Measurements from ENCODE around the gene INAFM2.

INAFM2 gene

DNA sequence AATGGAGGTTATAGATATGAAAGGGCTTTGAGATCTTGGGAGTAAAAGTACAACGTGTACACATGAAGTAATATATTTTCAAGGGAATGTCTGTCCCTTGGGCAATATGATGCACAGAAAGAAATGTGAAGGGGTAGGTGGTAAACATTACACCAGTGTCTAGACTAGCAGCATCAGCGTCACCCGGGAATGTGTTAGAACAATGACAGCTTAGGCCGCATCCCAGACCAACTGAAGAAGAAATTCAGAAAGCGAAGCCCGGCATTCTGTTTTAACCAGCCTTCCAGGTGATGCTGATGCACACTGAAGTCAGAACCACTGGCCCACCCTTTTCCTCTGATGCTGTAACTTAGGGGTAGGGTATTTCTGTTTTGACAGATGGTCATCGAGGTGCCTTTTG, 6.3 kb downstream of the INAFM2 start:
- no peak for DNase-seq (ENCODE audit: low spot score)

DNA sequence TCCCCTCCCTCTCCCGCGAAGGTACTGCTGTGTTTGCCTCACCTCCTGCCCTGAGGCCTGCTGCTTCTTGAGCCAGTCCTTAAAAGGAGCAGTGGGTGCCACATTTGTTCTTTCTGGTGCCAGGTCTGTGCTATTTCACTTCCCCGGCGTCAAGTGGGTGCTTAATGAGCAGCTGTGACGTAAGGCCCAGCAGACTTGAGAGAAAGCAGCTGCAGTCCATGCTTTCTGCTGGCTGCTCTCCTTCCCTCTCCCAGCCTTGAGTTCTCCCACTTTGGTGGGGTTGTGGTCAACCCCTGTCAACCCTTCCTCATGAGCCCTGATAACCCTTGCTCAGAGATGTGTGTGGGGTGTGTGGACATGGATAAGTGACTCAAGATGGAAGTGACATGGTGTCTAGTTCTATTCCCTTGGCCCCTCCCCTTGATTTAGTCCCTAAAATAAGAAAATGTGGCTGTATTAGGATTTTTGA, 6.9 kb downstream of the INAFM2 start:
- DNase-seq (ENCODE audit: low spot score) = no peak

DNA sequence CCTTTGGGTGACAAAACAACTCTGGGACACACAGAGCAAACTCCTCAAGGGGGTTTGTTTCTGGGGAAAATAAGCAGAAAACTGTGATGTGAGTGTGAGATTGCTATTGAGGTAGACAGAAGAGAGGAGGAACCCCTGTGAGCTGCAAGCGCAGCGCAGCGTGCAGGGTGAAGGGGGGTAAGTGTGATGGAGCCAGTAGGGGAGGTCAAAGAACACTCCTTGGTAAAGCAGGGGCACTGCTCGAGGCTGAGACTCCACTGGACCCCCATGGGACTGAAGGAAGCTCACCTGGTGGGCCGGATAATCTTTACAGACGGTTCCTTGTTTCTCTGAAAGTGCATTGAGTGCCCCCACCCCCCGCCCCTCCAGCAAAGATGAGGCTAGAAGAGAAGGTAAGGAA, 7.5 kb downstream of the INAFM2 start:
- no peak for DNase-seq (ENCODE audit: low spot score)

DNA sequence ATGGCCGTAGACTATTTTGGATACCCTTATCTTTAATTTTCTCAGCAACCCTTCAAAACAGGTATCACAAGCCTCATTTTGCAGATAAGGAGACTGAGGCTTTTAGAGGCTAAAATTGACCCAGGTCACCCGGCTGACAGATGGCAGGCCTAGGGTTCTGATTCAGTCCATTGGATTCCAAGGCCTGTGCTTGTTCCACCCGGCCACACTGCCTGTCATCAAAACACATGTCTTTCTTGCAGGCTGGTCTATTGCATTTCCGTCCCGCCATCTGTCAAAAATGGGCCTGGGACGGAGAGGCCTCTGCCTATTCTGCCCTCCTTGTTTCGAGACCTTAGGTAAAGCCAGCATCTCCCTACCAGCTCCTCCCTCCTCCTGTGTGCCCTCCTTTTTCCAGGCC, 8.1 kb downstream of the INAFM2 start:
- DNase-seq (ENCODE audit: low spot score) = no peak

DNA sequence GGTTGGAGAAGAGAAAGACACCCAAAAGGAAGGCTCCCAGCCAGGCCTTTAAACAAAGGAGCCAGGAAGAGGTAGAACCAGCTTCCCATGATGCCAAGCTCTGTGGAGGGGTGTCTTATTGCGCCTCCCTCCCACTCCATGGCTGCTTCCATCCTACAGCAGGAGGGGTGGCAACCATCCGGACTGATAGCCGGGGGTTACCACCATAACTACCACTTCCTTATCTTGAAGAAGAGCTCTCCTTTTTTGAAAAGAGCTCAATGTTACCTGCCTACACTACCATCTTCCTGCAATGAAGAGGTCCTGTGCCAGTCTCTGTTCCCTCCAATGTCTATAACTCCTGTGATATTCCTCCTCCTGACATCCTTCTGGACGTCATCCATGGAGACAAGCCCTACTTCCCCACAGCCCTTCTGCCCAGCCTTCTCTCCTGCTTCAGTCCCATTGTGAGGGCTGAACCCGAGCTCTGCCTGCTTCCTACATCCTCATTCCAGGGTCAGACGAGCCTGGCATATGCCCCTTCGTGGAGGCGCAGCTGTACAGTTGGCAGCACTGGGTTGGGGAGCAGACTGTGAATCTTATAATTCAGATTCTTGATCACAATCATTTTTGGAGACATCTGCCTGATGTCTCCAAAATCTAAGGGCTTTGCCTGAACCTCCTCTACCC, 8.8 kb downstream of the INAFM2 start:
- DNase-seq (ENCODE audit: low spot score) = no peak

GRCh38 chr15:40333922-40334492, 10.5 kb downstream of the INAFM2 start:
- no peak for DNase-seq (ENCODE audit: low spot score)

- DNase-seq (ENCODE audit: low spot score) = no peak
Measured at GRCh38 chr15:40334541-40334940, 11.0 kb downstream of the INAFM2 start.

DNA sequence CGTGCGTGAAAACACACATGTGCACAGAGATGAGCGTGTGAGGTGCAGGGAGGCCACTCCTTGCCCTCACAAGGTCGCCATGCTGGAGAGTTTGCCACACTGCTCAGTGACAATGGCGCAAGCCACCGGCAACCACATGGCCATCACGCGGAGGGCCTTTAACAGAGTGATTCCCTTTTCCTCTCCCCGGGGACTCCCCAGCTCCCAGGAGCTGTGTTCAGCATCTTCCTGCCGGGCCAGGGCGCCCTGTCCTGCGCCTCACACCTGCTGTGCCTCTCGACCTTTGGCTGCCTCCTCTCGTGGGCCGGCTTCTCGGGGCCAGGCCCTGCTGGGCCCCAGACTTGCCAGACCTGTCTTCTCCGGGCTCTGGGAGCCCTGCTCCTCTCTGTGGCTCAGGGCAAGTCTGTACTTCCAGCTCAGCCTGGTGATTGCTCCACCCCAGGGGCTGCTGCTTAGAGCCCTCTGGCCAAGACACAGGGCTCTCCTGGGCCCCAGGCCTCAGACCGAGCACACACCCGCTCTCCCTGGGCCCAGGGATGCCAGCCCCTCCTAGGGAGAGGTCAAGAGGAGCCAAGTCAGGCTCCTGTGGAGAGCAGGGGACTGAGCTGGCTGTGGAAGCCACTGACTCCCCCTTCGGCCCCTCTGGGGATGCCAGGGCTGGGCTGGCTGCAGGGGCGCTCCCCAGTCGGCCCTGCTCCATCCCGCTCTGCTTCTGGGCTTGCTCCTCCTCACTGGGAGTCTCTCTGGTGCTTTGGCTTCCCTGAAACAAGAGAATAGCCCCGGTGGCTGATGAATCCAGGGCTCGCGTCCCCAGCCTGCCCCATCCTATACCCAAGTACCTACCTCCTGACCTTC, 11.7 kb downstream of the INAFM2 start:
- DNase-seq (ENCODE audit: low spot score) = no peak

- DNase-seq (ENCODE audit: low spot score) = no peak
Measured at GRCh38 chr15:40335938-40336743, 12.6 kb downstream of the INAFM2 start.

GRCh38 chr15:40336744-40337122, 13.2 kb downstream of the INAFM2 start:
- no peak for DNase-seq (ENCODE audit: low spot score)

DNA sequence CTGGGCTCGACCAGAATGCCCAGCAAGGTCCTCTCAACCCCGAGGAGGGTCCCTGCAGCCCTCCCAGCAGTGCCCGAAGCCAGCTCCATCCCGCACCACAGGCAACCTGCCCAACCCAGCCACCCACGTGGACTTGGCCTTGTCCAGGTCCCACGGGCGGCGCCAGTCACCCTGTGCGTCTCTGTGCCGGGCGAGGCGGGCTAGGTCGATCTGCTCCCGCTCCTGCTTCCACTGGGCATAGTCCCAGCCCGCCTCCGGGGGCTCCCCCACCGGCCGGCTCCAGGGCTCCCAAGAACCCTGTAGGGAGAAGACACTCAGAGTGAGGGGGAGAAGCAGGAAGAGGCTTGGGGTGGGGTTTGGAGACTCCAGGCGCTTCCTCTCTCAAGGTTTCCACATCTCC, 14.1 kb downstream of the INAFM2 start:
- no peak for DNase-seq (ENCODE audit: low spot score)

DNA sequence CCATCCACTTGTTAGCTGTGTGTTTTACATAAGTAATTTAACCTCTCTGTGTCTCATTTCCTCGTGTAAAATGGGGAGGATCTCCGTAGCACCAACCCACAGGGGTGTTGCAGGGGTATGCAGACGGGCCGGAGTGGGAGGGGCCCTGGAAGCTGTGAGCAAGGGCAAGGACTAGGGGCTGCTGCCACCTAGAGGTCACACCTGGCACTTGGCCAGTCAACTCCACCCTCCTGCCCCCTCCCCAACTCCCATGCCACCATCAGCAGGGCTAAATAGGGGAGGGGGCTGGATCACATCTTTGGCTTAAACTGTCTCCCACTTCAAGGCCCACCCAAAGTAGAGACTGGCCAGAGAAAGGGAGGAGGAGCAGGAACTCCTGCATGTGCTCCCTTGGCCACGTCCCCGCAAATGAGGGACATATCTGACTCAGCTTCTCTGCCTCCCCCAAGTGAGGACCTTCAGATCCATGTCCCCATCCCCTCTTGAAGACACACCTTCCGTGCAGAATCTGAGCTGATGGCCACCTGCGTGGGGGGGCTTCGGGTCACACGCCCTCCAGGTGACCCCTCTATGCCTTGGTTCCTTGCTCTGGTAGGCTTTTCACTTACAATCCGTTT, 14.7 kb downstream of the INAFM2 start:
- DNase-seq (ENCODE audit: low spot score) = peak; percentile 56

DNA sequence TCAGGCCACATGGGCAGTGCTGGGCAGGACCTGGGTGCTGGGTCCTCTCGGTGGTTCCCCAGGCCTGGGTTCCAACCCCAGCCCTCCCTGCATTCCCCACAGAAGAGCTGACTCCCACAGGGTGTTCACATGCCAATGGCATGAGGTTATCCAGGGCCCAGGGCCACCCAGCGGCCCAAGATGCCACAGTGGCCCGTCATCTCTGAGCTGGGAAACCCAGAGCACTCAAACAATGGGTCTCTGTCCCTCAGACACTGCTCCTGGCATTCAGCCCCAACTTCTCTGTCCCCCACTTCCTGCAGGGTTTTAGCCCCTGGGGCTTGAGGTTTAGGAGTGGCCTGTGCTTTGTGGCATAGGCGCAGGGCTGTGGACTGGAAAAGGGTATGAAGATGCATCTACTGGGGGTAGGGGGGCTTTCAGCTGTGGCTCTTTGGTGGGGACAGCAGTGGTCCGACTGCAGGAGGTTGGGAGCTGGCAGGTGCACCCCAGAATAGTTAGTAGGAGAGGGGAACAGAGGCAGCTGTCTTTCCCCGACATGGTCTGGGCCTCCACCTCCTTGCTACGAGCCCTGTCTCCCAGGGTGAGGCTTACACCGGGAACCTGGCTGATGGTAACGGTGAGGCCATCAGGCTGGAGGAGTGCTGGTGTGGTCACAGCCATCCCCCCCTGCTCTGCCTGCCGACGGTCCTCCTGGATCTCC, 15.6 kb downstream of the INAFM2 start:
- DNase-seq (ENCODE audit: low spot score) = peak; percentile 76

- no peak for DNase-seq (ENCODE audit: low spot score)
Measured at GRCh38 chr15:40339621-40339945, 16.1 kb downstream of the INAFM2 start.

DNA sequence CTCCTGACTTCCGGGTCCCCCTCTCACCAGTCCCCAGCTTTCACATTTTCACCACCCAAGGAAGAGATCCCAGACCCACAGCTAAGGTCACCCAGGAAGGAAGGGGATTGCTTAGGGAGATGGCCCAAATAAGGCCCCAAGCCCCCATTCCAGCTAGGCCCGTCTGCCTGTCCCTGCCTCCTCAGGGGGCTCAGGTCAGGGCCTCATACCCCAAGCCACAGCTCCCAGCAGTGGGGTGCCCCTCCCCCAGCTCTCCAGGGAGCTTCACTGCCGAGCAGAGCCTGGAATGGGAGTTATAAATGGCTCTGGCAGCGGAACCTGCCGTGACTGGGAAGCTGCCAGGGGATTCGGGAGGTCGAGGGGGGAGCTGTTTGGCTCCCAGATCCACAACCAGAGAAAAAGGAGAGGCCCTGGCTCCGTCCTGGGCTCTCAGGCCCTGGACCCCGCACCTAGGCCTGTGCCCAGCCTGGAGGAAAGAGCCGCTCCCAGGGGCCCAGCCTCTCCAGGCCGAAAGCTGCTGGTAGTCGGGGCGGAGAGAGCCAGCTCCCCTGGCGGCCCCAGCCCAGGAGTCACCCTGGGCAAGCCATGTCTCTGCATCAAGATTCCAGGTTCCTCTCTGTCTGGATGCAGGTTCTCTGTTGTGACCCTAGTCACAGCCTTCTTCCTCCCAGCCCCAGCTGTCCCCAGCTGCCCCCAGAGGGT, 16.7 kb downstream of the INAFM2 start:
- DNase-seq (ENCODE audit: low spot score) = no peak

- peak; percentile 81 for DNase-seq (ENCODE audit: low spot score)
Measured at GRCh38 chr15:40340740-40341400, 17.4 kb downstream of the INAFM2 start, which contains the start of gene CCDC9B. CCDC9B (minus strand) TSS chr15:40340939; CDS start chr15:40340819, 120 bp downstream.

GRCh38 chr15:40342416-40343320, 19.2 kb downstream of the INAFM2 start:
- no peak for DNase-seq (ENCODE audit: low spot score)

GRCh38 chr15:40343512-40343911, 20.0 kb downstream of the INAFM2 start:
- DNase-seq (ENCODE audit: low spot score) = no peak

DNA sequence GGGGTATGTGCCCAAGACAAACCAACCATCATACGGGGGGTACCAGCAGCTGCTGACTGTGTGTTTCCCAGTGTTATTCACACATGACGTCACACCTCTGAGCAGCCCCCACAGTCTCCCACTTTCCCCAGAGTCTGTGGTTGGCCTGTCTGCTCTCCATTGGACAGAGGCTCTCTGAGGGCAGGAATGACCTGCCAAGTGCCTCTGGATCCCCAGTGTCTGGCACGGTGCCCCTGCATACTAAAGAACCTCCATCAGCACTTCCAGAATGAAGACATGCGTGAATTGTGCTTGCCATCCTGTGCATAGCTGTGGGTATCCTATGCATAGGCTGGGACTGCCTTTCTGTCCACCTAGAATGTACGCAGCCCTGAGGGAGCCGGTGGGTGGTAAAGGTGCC, 20.7 kb downstream of the INAFM2 start:
- no peak for DNase-seq (ENCODE audit: low spot score)
